ENCODE data around the gene USP24.

Gene USP24

DNA sequence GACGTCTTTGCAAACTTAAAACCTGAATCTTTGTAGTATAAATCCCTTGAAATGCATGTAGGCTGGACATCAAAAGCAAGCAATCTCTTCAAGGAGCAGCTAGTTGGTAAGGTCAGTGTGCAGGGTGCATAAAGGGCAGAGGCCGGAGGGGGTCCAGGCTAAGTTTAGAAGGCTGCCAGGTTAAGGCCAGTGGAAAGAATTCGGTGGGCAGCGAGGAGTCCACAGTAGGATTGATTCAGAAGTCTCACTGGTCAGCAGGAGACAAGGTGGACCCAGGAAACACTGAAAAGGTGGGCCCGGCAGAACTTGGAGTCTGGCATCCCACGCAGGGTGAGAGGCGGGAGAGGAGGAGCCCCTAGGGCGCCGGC is 176.2 kb downstream of the USP24 start:
- no peaks in the 10 kb centered on the region for H3K4me1 ChIP-seq (ENCODE audit: control insufficient read depth, low read length)
- no peak overlapping the region for H3K27ac ChIP-seq (ENCODE audit: low read depth, low read length)
- no peaks in the 10 kb centered on the region for H3K9me3 ChIP-seq (ENCODE audit: control insufficient read depth, insufficient read depth, low read length)
- no peaks in the 10 kb centered on the region for H3K9me2 ChIP-seq (replicated peaks; ENCODE audit: control insufficient read depth, low read length)
- no peak for TF ChIP-seq EZH2phosphoT487 (IDR thresholded peaks at IDR 0.05; ENCODE audit: borderline replicate concordance, low read length)
- TF ChIP-seq, protein P1, sequence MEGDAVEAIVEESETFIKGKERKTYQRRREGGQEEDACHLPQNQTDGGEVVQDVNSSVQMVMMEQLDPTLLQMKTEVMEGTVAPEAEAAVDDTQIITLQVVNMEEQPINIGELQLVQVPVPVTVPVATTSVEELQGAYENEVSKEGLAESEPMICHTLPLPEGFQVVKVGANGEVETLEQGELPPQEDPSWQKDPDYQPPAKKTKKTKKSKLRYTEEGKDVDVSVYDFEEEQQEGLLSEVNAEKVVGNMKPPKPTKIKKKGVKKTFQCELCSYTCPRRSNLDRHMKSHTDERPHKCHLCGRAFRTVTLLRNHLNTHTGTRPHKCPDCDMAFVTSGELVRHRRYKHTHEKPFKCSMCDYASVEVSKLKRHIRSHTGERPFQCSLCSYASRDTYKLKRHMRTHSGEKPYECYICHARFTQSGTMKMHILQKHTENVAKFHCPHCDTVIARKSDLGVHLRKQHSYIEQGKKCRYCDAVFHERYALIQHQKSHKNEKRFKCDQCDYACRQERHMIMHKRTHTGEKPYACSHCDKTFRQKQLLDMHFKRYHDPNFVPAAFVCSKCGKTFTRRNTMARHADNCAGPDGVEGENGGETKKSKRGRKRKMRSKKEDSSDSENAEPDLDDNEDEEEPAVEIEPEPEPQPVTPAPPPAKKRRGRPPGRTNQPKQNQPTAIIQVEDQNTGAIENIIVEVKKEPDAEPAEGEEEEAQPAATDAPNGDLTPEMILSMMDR (IDR thresholded peaks at IDR 0.05; ENCODE audit: low read depth, low read length, poor library complexity, severe bottlenecking) = no peak
- H4K20me1 ChIP-seq (ENCODE audit: control insufficient read depth, insufficient read depth, low read depth, low read length) = no peaks in the 10 kb centered on the region
- H3F3A ChIP-seq (ENCODE audit: control insufficient read depth, insufficient read depth) = no peaks in the 10 kb centered on the region
- no peak overlapping the region for H3K4me2 ChIP-seq (ENCODE audit: low read length)
- H3K79me2 ChIP-seq (ENCODE audit: control insufficient read depth, low read length) = no peaks in the 10 kb centered on the region
- no peak overlapping the region for H3K4me3 ChIP-seq (ENCODE audit: low read length)
- H3K36me3 ChIP-seq (ENCODE audit: control insufficient read depth, low read length) = no peaks in the 10 kb centered on the region
- peaks cover 28% of the 10 kb centered on the region for H3K27me3 ChIP-seq (ENCODE audit: control insufficient read depth, low read length)

DNA sequence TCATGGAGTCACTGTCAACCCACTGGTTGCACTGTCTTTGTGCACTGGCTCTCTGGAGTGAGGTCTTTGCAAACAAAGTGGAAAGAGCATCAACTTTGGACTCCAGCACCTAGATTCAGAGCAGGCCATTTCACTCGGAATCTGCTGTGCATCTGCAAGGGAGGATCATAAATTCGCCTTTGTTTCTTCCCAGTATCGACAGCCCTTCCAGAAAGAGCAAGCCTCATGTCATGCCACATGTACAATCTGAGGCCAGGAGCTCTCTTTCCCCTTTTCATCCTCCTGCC is 176.7 kb downstream of the USP24 start:
- Histone ChIP-seq H3K79me2 (ENCODE audit: control insufficient read depth, low read length) (no peaks in the 10 kb centered on the region), H3K9me3 (ENCODE audit: control insufficient read depth, insufficient read depth, low read length) (no peaks in the 10 kb centered on the region), H3K4me3 (ENCODE audit: low read length) (no peak overlapping the region), H3K27ac (ENCODE audit: low read depth, low read length) (no peak overlapping the region), H3K4me1 (ENCODE audit: control insufficient read depth, low read length) (no peaks in the 10 kb centered on the region), H3F3A (ENCODE audit: control insufficient read depth, insufficient read depth) (no peaks in the 10 kb centered on the region), H3K9me2 (replicated peaks; ENCODE audit: control insufficient read depth, low read length) (no peaks in the 10 kb centered on the region), H3K36me3 (ENCODE audit: control insufficient read depth, low read length) (no peaks in the 10 kb centered on the region), H3K27me3 (ENCODE audit: control insufficient read depth, low read length) (peaks cover 32% of the 10 kb centered on the region), H4K20me1 (ENCODE audit: control insufficient read depth, insufficient read depth, low read depth, low read length) (no peaks in the 10 kb centered on the region), H3K4me2 (ENCODE audit: low read length) (no peak overlapping the region)
- TF ChIP-seq EZH2phosphoT487 (IDR thresholded peaks at IDR 0.05; ENCODE audit: borderline replicate concordance, low read length) = no peak
- TF ChIP-seq, protein P1 (IDR thresholded peaks at IDR 0.05; ENCODE audit: low read depth, low read length, poor library complexity, severe bottlenecking) = no peak

DNA sequence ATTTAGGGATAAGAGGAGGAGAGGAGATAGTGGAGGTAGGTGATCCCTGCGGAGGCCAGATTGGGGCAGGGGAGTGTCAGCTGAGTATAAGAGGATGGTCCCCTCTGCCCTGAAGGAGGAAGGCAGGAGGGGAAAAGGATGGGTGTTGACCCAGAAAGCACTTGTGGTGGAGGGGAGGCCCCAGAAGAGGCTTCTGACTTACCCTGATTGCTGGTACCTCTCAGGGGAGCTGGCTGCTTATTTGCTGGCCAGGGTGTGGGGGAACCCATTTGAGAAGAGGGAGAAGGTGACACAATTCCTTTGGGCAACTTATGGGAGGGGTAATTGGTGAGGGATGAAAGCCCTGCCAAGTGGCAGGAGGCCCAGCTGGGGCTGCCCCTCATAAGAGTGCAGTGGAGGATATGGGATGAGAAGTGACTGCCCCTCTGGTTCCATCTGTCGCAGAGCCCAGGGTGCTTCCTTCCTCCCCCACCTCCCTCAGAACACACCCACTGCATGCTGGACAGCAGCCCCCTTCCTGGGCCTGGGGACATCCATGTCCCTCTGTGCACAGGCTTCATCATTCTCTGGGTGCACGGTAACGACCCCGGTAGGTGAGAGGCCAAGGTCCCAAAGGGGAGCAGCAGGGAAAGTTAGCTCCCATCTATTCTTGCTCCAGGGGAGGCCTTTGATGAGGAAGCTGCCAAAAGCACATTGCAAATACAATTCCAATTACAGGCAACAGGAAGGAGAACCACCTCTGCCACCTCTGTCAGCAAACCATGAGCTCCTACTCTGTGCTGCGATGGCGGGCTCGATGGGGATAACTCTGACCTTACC is 177.2 kb downstream of the USP24 start:
- H3K9me3 ChIP-seq (ENCODE audit: control insufficient read depth, insufficient read depth, low read length) = no peaks in the 10 kb centered on the region
- no peaks in the 10 kb centered on the region for H3K9me2 ChIP-seq (replicated peaks; ENCODE audit: control insufficient read depth, low read length)
- H3K79me2 ChIP-seq (ENCODE audit: control insufficient read depth, low read length) = no peaks in the 10 kb centered on the region
- no peaks in the 10 kb centered on the region for H3K4me1 ChIP-seq (ENCODE audit: control insufficient read depth, low read length)
- no peaks in the 10 kb centered on the region for H3K36me3 ChIP-seq (ENCODE audit: control insufficient read depth, low read length)
- no peaks in the 10 kb centered on the region for H3F3A ChIP-seq (ENCODE audit: control insufficient read depth, insufficient read depth)
- no peak overlapping the region for H3K4me3 ChIP-seq (ENCODE audit: low read length)
- H3K4me2 ChIP-seq (ENCODE audit: low read length) = no peak overlapping the region
- H3K27me3 ChIP-seq (ENCODE audit: control insufficient read depth, low read length) = peaks cover 37% of the 10 kb centered on the region
- TF ChIP-seq, protein P1 (IDR thresholded peaks at IDR 0.05; ENCODE audit: low read depth, low read length, poor library complexity, severe bottlenecking) = no peak
- TF ChIP-seq EZH2phosphoT487 (IDR thresholded peaks at IDR 0.05; ENCODE audit: borderline replicate concordance, low read length) = no peak
- no peak overlapping the region for H3K27ac ChIP-seq (ENCODE audit: low read depth, low read length)
- H4K20me1 ChIP-seq (ENCODE audit: control insufficient read depth, insufficient read depth, low read depth, low read length) = no peaks in the 10 kb centered on the region

Measured in DOHH2 (cell line).